ENCODE results near the gene RPS6KA1. TPM values are rescaled to one million over a fixed set of nuclear protein-coding genes. Genes with fewer than 3 reads are reported as not detected.

The RPS6KA1 gene
- total and polyA plus RNA-seq, 8 donors: 19.9 to 104 (median 26.0) TPM

- Histone ChIP-seq H3K36me3 (no peaks in the 10 kb centered on the region), H3K27ac (no peak overlapping the region), H3K4me1 (peaks cover 0 to 14% of the 10 kb centered on the region in 2 donors), H3K27me3 (no peaks in the 10 kb centered on the region), H3K4me3 (no peak overlapping the region), H3K9me3 (no peaks in the 10 kb centered on the region)
- no peak for DNase-seq
- TF ChIP-seq CTCF (IDR thresholded peaks at IDR 0.05): no peak
- ATAC-seq: no peak
- intact Hi-C loops (cut with DNase I): no loop called here
Measured at GRCh38 chr1:26516987-26517765, 12.4 kb upstream of the RPS6KA1 start.

DNA sequence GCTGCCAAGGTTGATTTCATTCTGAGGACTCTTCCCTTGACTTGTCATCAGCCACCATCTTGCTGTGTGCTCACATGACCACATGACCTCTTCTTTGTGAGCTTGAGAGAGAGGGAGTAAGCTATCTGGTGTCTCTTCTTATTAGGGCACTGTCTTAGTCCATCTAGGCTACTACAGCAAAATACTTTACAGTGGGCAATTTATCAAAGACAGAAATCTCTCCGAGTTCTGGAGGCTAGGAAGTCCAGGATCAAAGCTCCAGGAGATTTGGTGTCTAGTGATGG lies 11.9 kb upstream of the RPS6KA1 start:
- DNase-seq (no peak), ATAC-seq (no peak)
- Histone ChIP-seq H3K27me3 (no peaks in the 10 kb centered on the region), H3K4me1 (peaks cover 0 to 14% of the 10 kb centered on the region in 2 donors), H3K27ac (no peak overlapping the region), H3K4me3 (no peak overlapping the region), H3K36me3 (no peaks in the 10 kb centered on the region), H3K9me3 (no peaks in the 10 kb centered on the region)
- intact Hi-C loops (cut with DNase I): no loop called here
- TF ChIP-seq CTCF (IDR thresholded peaks at IDR 0.05): no peak

DNA sequence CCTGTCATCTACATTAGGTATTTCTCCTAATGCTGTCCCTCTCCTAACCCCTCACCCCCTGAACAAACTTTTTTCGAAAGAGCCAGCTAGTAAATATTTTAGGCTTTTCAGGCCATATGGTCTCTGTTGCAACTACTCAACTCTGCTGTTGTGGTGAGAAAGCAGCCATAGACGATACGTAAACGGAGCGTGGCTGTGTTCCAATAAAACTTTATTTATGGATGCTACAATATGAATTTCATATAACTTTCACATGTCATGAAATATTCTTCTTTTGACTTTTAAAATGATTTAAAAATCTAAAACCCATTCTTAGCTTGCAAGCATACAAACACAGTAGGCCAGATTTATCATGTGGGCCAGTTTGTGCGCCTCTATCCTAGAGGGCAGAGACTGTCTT lies 11.2 kb upstream of the RPS6KA1 start:
- H3K4me3 ChIP-seq: no peak overlapping the region
- ATAC-seq (no peak), DNase-seq (no peak)
- H3K27ac ChIP-seq: no peak overlapping the region
- H3K27me3 ChIP-seq: no peaks in the 10 kb centered on the region
- peaks cover 0 to 14% of the 10 kb centered on the region in 2 donors for H3K4me1 ChIP-seq
- no peaks in the 10 kb centered on the region for H3K36me3 ChIP-seq
- H3K9me3 ChIP-seq: no peaks in the 10 kb centered on the region
- intact Hi-C loops (cut with DNase I): no loop called here
- TF ChIP-seq CTCF (IDR thresholded peaks at IDR 0.05): no peak

- intact Hi-C loops (cut with DNase I): no loop called here
- no peak for TF ChIP-seq CTCF (IDR thresholded peaks at IDR 0.05)
- H3K27me3 ChIP-seq: no peaks in the 10 kb centered on the region
Measured at GRCh38 chr1:26520339-26520738, 9.2 kb upstream of the RPS6KA1 start.

GRCh38 chr1:26521669-26522030 lies 7.9 kb upstream of the RPS6KA1 start:
- Histone ChIP-seq H3K4me3 (no peak overlapping the region), H3K9me3 (no peaks in the 10 kb centered on the region), H3K27me3 (no peaks in the 10 kb centered on the region), H3K36me3 (no peaks in the 10 kb centered on the region), H3K27ac (no peak overlapping the region), H3K4me1 (peaks cover 0 to 14% of the 10 kb centered on the region in 2 donors)
- ATAC-seq (no peak), DNase-seq (no peak)
- no peak for TF ChIP-seq CTCF (IDR thresholded peaks at IDR 0.05)
- intact Hi-C loops (cut with DNase I): no loop called here

More at GRCh38 chr1:26520339-26520738, 9.2 kb upstream of the RPS6KA1 start:
- Histone ChIP-seq H3K4me3 (no peak overlapping the region), H3K4me1 (peaks cover 0 to 14% of the 10 kb centered on the region in 2 donors), H3K9me3 (no peaks in the 10 kb centered on the region), H3K27ac (peak overlapping the region in 1 of 2 donors; percentile 77), H3K36me3 (no peaks in the 10 kb centered on the region)
- ATAC-seq (no peak), DNase-seq (no peak)

All from left lung (tissue), 10 donors.